ENCODE results near the gene SH3RF3. TPM values are rescaled to one million over a fixed set of nuclear protein-coding genes. Genes with fewer than 3 reads are reported as not detected.

The SH3RF3 gene
- total RNA-seq, 1 donor from 2014 or later: 7.3 TPM

GRCh38 chr2:109132626-109133025, 3.6 kb downstream of the SH3RF3 start:
- H3K9me3 ChIP-seq (ENCODE audit: insufficient read depth, low read depth, low read length): no peaks in the 10 kb centered on the region
- FAIRE-seq (no peak), DNase-seq (ENCODE audit: low read depth) (no peak)
- TF ChIP-seq EZH2 (IDR thresholded peaks at IDR 0.05; ENCODE audit: insufficient read depth, low read length) (no peak), CTCF (IDR thresholded peaks at IDR 0.05; ENCODE audit: insufficient read depth, low read depth, low read length) (no peak)
- Mint-ChIP-seq H3K4me3 (ENCODE audit: unreplicated experiment) (no peak overlapping the region), H3K4me1 (ENCODE audit: low read depth, unreplicated experiment) (peaks cover 8% of the 10 kb centered on the region), H3K27ac (ENCODE audit: unreplicated experiment) (no peak overlapping the region), H3K9me3 (ENCODE audit: unreplicated experiment) (no peaks in the 10 kb centered on the region), H3K36me3 (ENCODE audit: low read depth, unreplicated experiment) (no peaks in the 10 kb centered on the region), H3K27me3 (ENCODE audit: low read depth, unreplicated experiment) (peaks cover 44% of the 10 kb centered on the region)
- no peaks in the 10 kb centered on the region for H3K4me1 ChIP-seq (ENCODE audit: insufficient read depth, low read length)
- no peaks in the 10 kb centered on the region for H3K27me3 ChIP-seq (ENCODE audit: insufficient read depth, low read length)
- H3K79me2 ChIP-seq (ENCODE audit: insufficient read depth, low read length): peaks cover 62% of the 10 kb centered on the region
- no peak overlapping the region for H3K27ac ChIP-seq (ENCODE audit: low read depth, low read length)
- peaks cover 68% of the 10 kb centered on the region for H4K20me1 ChIP-seq (ENCODE audit: insufficient read depth, low read length)
- H3K9ac ChIP-seq (ENCODE audit: low read length): no peak overlapping the region
- no peak overlapping the region for H2AFZ ChIP-seq (ENCODE audit: low read depth, low read length)
- H3K4me2 ChIP-seq (ENCODE audit: low read length): no peak overlapping the region
- H3K4me3 ChIP-seq (ENCODE audit: insufficient read depth, low read depth, low read length): no peak overlapping the region
- no peaks in the 10 kb centered on the region for H3K36me3 ChIP-seq (ENCODE audit: insufficient read depth, low read length)

- Histone ChIP-seq H3K4me1 (ENCODE audit: insufficient read depth, low read length) (no peaks in the 10 kb centered on the region), H3K4me2 (ENCODE audit: low read length) (no peak overlapping the region), H3K4me3 (ENCODE audit: insufficient read depth, low read depth, low read length) (no peak overlapping the region), H4K20me1 (ENCODE audit: insufficient read depth, low read length) (peaks cover 77% of the 10 kb centered on the region), H2AFZ (ENCODE audit: low read depth, low read length) (no peak overlapping the region), H3K27me3 (ENCODE audit: insufficient read depth, low read length) (no peaks in the 10 kb centered on the region), H3K9ac (ENCODE audit: low read length) (no peak overlapping the region), H3K79me2 (ENCODE audit: insufficient read depth, low read length) (peaks cover 67% of the 10 kb centered on the region), H3K27ac (ENCODE audit: low read depth, low read length) (no peak overlapping the region), H3K9me3 (ENCODE audit: insufficient read depth, low read depth, low read length) (no peaks in the 10 kb centered on the region), H3K36me3 (ENCODE audit: insufficient read depth, low read length) (no peaks in the 10 kb centered on the region)
- no peak for TF ChIP-seq CTCF (IDR thresholded peaks at IDR 0.05; ENCODE audit: insufficient read depth, low read depth, low read length)
- Mint-ChIP-seq H3K27me3 (ENCODE audit: low read depth, unreplicated experiment) (peaks cover 46% of the 10 kb centered on the region), H3K4me1 (ENCODE audit: low read depth, unreplicated experiment) (peaks cover 8% of the 10 kb centered on the region), H3K9me3 (ENCODE audit: unreplicated experiment) (no peaks in the 10 kb centered on the region), H3K27ac (ENCODE audit: unreplicated experiment) (no peak overlapping the region), H3K36me3 (ENCODE audit: low read depth, unreplicated experiment) (no peaks in the 10 kb centered on the region), H3K4me3 (ENCODE audit: unreplicated experiment) (no peak overlapping the region)
- FAIRE-seq: no peak
- DNase-seq (ENCODE audit: low read depth): no peak
Measured at GRCh38 chr2:109133746-109134145, 4.7 kb downstream of the SH3RF3 start.

- Histone ChIP-seq H3K9me3 (ENCODE audit: insufficient read depth, low read depth, low read length) (no peaks in the 10 kb centered on the region), H3K9ac (ENCODE audit: low read length) (no peak overlapping the region), H3K36me3 (ENCODE audit: insufficient read depth, low read length) (no peaks in the 10 kb centered on the region), H3K27ac (ENCODE audit: low read depth, low read length) (no peak overlapping the region), H3K4me2 (ENCODE audit: low read length) (no peak overlapping the region), H3K4me3 (ENCODE audit: insufficient read depth, low read depth, low read length) (no peak overlapping the region), H3K4me1 (ENCODE audit: insufficient read depth, low read length) (no peaks in the 10 kb centered on the region), H3K27me3 (ENCODE audit: insufficient read depth, low read length) (no peaks in the 10 kb centered on the region), H3K79me2 (ENCODE audit: insufficient read depth, low read length) (peaks cover 66% of the 10 kb centered on the region), H2AFZ (ENCODE audit: low read depth, low read length) (no peak overlapping the region), H4K20me1 (ENCODE audit: insufficient read depth, low read length) (peaks cover 85% of the 10 kb centered on the region)
- FAIRE-seq (no peak), DNase-seq (ENCODE audit: low read depth) (no peak)
- Mint-ChIP-seq H3K36me3 (ENCODE audit: low read depth, unreplicated experiment) (no peaks in the 10 kb centered on the region), H3K4me3 (ENCODE audit: unreplicated experiment) (no peak overlapping the region), H3K27ac (ENCODE audit: unreplicated experiment) (no peak overlapping the region), H3K27me3 (ENCODE audit: low read depth, unreplicated experiment) (peaks cover 49% of the 10 kb centered on the region), H3K9me3 (ENCODE audit: unreplicated experiment) (no peaks in the 10 kb centered on the region), H3K4me1 (ENCODE audit: low read depth, unreplicated experiment) (peaks cover 11% of the 10 kb centered on the region)
- no peak for TF ChIP-seq CTCF (IDR thresholded peaks at IDR 0.05; ENCODE audit: insufficient read depth, low read depth, low read length)
Measured at GRCh38 chr2:109134741-109135358, 5.8 kb downstream of the SH3RF3 start.
